GDM1 (cell line): ENCODE results near the gene CAMKMT.

ENCODE experiments used
- DNase-seq: peaks from one replicate; lab custom pipeline; 2025; lab: John Stamatoyannopoulos, UW

CAMKMT gene

DNA sequence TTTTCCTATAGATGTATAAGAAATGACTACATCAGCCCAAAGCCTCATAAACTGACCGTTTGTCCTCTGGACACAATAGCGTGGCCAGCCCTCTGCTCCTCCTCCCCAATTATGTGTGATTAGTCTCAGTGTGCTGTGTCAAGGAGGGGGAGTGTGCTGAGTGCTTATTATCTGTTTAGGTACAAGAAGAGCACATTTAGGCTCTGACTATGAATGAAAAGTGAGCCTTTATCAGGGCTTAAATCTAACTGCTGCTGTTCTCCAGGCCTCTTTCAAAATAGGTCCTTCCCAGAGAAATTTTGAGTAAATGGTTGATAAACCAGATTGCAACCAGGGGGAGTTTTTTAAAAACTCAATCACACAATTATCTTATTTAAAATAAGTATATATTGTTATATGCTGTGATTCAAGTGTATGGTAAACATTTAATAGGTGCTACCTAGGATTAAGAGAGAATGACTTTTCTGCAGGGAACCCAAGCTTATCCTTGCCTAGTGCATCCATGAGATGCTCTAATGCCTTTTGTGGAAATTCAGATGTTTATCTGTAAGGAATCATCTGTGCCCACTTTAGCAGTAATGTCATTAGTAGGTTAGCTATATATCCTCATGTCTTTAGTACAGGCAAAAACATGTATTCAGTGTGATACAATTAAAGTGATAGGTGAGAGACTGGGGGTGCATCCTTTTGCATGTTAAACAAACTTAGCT, 411.1 kb downstream of the CAMKMT start:
- no peak for DNase-seq

DNA sequence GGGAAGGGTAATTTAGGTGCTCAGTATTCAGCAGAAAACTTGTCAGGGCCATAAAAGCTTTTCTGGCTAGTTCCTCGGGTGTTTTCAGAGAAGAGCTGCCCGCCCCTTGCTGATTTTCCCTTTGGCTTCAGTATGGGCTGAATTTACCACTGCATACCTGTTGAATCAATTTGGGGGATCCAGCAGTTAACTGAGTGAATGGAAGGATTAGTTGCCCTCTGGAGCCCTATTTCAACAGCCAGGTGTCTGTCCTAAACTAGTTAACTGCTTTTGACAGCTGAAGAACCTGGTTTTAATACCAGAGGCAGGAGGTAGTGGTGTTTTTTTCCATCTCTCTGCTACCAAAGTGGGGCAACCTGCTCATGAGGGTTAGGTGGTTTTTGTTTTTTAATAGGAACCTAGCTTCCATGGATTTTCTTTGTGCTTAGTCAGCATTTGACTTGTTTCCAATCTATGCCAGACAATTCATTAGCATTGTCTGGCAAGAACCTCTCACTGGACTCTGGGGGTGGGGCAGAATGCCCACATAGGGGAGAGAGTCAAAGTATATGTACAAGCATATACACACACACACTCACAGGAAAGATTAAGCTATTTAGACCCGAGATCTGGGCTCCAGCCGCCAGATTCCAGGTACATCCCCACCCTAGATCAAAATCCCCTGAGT, 413.2 kb downstream of the CAMKMT start:
- DNase-seq, result no peak

DNA sequence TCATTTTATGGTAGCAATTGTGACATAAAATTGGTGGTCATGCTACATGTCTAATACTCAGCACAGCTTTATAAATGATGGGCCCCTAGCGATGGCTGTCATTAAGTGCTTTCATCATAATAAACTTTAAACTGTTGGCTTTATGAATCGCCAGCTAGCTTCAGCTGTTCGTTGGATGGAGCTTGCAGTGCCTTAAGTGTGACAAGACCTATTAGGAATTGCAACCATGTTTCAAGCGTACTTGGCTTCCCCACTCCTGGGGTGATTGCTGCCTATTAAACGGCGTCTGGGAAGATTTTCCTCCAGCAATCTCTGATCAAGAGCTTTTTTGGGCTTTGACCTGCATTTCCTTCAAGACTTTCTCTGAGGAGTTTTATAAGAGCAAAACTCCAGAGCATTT, 415.3 kb downstream of the CAMKMT start:
- no peak for DNase-seq

DNA sequence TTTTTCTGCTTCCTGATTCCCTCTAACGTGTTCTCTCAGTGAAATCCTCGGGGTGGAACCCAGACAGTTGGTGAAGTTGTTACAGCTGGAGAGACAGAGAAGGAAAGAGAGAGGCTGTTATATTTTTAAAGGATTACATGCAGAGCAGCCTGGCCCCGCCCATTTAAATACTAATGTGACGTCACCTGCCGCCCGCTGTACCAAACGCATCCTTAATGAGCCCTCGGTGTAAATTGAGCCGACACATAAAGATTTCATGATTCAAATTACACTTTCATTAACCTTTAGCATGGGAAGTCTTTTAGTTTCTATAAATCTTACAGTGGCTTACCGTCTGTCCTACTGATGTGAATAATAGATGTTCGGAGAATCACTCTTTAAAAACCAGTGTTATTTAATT, 415.8 kb downstream of the CAMKMT start:
- no peak for DNase-seq

DNA sequence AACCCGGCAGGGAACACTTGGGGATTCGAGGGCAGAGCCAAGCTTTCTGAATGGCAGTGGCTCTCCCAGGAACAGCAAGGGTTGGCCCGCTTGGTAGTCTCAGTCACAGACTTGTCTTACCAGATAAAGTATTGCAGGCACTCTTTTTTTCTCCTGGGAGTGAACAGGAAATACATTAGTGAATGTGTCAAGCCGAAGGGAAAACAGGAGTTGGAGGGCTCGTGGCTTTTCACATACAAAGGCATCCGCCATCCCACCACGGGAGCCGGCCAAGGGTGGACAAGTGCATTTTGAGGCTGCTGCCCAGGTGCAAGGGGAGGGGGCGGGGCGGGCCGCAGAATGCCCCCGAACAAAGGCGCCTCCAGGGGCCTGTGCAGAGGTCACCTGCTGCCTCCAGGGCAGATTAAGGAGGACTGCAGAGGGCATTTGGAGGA, 416.5 kb downstream of the CAMKMT start:
- DNase-seq, result no peak

DNA sequence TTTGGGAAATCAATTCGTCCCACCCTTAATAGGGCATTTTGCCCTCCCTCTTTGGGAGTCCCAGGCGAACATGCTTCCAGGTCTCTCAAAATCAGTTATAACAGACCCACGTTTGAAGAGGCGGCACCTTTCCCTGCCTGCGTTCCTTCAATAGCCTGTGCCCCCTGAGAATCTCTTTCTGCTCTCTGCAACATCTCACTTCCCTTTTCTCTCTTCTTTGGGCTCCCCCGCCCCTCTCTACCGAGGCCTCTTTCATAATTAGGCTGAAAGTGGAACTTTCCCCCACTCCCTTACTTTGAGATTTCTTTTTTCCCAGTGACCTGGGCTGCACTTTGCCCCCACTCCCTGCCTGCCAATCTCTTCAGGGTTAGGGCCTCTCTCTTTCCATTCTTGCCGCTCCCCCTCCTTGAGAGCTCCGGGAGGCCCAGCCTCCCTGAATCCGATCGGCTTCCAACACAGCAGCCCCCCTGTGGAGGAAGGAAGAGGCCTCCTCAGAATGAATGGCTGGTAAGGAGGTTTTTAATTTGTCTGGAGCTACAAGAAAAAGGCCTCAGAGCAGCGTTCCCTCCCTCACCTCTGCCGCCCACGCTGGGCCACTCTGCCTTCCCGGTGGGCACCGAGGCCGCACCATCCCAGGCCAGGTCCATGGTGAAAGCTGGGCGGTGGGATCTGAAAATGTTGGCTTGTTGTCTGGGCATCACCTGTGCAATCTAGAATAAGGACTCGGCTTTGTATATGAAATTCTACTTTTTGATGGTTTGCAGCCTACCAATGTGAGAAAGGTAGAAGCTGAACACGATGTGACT, 417.1 kb downstream of the CAMKMT start:
- DNase-seq, result no peak

DNA sequence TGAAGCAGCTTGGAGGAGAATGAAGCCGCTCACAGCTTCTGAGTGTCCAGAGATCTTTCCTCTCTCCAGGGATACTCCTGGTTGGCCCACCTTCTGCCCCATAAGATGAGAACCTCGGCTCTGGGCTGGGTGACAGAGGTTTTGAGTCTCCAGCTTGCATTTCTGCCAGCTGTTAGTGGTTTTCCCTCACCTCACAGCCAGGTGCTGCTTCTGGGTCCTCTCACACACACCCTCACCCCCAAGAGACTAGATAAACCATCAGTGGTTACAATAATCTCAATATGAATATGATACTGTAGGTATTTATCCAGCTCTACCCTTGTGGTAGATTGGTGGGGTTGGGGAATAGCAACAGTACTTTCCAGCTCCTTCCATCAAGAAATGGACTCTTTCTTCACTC, 418.0 kb downstream of the CAMKMT start:
- DNase-seq, result no peak

DNA sequence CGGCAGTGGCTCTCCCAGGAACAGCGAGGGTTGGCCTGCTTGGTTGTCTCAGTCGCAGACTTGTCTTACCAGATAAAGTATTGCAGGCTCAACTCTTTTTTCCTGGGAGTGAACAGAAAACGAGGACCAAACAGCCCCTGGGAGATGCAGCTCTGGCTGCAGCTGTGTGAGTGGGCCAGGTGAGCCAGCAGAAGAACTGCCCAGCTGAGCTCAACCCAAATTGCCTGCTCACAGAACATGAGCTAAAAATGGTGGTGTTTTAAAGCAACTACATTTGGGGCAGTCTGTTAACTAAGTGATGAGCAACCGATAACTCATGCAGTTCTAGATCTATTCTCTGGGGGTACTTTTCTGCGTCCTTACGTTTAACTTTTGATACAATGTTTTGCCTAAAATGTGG, 418.7 kb downstream of the CAMKMT start:
- DNase-seq, result no peak

DNA sequence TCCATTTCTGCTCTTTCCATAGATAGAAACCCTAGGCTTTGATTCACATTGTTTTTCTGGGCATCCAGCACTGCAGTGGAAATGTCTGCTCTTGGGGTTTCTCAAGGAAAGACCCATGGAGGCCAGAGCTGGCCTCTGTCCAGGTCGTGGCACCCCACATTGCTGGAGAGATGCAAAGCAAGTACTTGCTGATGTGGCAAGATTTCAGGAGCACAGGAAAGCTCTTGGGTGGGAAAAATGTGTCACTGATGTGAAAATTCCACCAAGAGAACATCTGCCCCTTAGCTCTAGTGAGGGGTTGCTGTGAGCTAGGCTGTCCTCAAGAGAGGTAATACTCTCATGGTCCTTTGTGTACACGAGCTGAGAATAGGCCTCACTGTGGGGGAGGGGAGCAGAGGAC, 423.7 kb downstream of the CAMKMT start:
- no peak for DNase-seq

DNA sequence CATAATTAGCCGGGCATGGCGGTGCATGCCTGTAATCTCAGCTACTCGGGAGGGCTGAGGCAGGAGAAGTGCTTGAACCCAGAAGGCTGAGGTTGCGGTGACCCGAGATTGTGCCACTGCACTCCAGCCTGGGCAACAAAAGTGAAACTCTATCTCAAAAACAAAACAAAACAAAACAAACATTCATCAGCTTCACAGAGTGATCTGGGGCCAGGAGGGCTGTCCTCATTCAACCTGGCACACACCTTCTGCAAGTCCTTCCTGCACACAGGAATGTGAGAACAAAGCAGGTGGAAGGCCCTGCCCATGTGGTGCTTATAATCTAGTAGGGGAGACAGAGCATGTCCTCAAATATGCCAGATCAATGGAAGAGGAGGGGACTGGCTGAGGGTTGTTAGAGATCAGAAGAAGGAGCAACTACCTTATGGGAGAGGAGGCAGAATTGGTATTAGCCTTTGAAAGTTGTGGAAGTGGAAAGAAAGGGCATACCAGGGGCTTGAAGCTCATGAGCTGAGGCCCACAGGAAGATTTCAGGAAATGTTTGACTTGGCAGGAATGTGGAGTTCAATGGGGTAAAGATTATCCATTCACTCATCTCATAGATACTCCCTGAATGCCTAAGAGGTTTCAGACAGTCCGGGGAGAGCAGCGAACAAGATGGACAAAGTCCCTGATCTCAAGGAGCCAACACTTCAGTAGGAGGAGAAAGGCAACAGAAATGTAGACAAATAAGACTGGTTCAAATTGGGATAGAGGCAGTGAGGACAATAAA, 424.5 kb downstream of the CAMKMT start:
- DNase-seq, result no peak

DNA sequence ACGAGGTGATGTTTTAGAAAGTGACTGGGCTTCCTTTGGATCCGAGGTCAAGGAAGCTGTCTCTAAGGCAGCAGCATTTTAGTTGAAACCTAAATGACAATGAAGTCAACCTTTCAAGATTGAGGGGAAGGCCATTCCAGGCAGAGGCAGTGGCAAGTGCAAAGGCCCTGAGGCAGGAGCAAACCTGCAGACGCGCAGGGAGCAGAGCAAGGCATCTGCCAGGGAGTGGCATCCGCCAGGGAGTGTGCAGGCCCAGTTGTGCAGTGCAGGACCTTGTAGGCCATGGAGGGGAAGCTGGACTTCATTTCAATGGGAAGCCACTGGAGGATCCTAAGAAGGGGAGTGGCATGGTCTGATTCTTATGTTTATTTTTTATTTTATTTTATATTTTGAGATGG, 425.1 kb downstream of the CAMKMT start:
- DNase-seq, result no peak

DNA sequence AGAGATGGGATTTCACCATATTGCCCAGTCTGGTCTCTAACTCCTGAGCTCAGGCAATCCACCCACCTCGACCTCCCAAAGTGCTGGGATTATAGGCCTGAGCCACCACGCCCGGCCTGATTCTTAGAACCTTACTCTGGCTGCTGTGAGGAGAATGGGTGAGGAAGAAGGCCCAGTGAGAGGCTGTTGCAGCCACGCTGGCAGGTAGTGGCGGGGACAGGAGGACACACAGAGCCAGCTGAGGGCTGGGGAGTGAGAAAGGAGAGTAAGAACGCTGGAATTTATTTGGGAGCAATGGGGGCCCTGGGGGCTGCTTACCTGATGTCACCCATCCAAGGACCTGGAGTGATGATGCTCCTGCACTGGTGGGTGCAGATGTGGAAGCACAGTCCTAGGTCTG, 425.9 kb downstream of the CAMKMT start:
- no peak for DNase-seq

DNA sequence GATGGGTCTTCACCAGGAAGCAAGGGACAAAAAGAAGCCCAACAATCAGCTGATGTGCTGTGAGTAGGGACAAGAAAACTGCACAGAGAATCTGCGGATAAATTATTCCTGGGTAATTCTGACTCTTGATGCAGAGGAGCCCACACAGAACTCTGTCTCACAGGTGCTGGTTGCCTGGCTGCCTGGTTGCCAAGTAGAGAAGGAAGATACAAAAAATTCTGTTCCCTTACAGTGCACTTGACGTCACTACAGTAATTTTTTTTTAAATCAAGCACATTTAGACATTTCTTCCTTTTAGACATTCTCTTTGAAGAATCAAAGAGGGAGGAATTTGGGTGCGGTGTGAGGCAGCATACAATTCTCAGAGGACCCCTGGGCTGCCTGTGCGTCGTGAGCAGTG, 427.7 kb downstream of the CAMKMT start:
- no peak for DNase-seq

DNA sequence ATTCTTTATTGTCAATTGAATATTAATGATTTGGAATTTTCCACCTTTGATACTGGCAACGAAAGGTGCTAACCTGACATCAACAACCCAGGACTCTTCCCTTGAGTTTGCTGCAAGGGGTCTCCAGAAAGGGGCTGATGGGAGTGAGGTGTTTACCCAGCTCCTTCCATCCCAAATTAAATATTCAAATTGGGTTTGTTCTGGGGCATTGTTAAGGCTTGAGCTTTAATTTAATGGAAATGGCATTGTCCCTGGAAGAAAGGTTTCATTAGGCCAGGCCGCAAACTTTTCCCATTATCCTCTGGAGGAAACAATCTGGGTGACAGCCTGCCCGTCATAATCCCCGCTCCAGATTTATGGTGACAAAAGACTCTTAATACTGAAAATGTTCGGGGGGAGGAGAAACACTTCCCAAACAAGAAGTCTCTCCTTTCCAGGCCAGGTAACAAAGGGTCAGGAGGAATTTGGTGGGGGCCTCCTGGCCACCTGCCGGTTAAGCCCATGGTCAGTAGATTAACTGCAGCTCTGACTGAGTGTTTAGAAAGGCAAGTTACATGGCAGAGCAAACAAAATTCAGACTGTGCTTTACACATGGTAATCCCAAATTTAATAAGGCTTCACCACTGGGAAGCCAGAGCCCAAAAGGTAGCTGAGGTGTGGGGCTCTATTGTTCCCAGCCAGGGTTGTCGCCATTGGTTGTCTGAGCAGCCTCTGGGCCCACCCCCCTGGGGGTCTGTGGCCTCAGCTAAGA, 428.4 kb downstream of the CAMKMT start:
- DNase-seq, result no peak

DNA sequence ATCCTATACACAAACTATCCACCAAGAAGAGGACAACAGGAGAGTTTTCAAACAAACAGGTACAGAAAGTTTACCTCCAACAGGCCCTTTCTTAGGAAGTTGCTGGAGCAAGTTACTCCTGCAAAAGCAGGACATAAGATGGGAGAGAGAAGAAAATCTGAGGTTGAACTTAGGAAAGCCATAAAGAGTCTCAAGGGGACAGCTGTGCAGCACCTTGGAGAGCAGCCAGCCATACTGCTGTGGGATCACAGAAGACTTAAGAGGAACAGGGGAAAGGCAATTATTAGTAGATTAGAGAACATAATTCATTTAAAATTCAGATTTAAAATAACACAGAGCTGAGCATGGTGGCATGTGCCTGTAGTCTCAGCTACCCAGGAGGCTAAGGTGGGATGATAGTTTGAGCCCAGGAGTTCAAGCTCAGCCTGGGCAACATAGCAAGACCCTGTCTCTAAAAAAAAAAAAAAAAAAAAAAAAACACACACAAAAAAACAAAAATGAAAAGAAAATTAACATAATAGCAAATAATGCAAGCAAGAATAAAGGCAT, 431.6 kb downstream of the CAMKMT start:
- peak; percentile 3 for DNase-seq

DNA sequence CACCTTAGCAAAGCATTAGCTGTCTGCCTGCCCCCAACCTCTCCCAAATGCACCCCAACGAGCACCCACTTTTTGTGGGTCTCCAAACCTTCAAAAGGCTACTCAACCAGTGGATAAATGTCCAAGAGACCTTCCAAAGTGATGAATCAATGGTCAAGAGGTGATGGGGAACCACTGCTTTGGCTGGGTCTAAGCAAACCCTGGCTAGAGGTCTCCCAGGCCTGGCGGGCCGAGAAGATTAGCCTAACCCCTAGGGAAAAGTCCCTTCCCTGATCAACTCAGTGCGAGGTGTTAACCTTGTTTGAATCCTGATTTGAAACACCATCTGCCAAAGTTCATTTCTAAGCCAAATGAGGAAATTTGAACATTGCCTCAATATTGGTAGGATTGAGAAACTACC, 435.0 kb downstream of the CAMKMT start:
- DNase-seq, result no peak

DNA sequence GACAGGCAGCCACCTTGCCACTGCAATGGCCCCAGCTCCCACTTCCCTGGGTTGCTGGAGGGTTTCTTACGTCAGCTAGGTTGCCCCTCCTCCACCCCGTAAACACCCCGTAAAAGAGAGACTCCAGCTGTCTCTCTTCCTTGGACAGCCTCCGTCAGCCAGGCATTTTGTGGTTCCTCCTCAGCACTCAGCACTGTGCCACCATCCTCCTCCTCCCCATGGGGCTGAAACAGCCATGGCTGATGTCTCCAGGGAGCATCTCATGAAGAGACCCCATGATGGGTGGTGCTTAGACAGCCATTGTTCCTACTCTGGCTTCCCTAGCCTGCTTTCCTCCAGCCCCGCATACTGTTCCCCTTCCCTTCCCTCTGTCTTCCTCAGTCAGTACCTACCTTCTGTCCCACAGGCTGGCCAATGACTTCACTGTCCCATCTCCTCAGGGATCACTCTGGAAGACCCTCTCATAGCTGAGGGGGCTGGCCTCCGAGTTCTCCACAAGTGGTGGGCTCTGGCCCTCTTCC, 436.5 kb downstream of the CAMKMT start:
- DNase-seq, result no peak

DNA sequence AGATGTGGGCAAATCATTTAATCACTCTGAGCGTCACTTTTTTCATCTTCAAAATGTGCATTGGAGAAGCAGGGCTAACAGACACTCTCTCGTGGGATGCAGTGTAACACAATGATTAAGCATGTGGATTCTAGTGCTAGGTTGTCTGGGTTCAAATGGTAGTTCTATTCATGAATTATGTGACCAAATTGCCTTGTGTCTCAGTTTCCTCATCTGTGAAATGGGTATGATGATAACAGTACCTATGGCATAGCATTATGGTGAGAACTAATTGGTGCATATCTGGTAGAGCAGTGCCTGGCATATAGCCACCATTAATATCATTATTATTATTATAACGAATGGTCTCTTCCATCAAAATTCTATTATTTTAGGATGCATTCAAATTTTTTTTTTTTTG, 437.4 kb downstream of the CAMKMT start:
- no peak for DNase-seq

DNA sequence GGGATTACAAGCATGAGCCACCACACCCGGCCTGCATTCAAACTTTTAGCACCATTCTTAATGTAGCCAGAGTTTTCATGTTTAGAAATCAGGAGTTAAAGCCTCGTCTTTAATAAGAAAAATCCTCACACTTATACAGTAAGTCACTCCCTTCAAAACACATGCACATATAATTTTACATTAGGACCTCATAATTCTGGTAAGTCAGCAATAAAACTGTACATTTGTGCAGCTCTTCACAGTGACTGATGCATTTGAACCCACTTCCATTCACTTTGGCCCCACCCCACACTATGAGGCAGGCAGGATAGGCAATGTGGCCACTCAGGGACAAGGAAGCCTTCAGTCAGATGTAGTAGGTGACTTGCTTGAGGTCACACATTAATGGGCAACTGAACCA, 438.0 kb downstream of the CAMKMT start:
- no peak for DNase-seq

DNA sequence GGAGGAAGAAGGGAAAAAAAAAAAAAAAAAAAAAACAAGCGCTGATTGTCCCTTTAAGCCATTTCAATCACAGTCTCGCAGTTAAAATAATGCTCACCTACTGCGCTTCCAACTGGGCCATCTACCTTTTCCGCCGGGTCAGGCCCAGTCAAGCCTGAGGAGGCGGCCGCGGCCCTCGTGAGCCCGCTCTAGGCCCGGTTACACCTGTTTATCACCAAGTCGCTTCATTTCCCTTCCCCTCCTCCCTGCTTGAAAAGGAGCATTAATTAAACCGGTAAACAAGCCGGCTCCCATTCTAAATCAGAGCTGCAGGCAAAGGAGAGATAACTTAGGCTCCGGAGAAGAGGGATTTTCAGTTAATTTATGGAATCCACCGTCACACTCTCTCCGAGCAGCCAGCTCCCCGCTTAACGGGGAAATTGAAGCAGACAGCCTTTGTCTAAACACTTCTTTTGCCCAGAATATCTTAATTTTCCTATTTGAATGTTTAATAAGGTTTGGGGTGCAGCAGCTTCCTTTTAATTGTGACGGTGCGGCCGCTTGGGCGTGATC, 439.6 kb downstream of the CAMKMT start:
- DNase-seq, result no peak
